ENCODE results near the gene TBATA.
"Not testable (repeated sequence)": the region's sequence is repeated elsewhere in the genome, so short reads cannot be mapped to it uniquely, and the experiment has no call there.

The TBATA gene

DNA sequence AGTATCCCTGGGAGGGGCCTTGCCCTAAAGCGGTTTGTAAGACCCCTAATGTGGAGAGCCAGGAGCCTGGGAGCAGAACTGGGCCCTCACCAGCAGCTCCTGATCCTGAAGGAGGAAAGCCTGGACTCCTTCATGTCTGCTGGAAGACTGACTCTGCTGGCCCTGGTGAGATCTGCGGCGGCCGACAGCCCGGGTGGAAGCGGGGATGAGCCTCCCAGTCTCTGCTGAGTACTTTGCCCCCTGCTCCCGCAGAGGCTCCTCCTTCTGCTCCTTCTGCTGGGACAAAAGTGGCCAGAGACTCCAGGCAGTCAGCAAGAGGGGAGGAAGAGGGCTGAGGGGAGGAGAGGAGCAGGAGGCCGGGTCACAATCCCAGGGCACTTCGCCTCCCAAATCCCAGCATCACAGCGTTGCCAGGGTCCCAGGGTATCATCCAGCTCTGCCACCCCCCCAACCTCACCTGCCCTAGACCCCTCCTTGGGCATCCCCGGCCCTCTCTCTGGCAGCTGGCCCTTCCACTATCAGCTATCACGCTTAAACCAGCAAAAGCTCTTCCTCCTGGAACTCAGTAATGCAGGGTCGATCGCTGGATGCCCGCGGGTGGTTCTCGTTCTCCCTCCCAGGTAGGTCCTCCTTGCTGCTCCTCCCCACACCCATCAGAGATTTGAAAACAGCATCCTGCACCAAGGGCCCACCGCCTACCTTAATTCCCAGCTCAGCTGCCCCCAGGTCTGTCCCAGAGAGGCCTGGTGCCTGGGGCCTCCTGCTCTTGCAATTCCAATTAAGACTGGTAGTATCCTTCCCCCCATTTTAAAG is 7.9 kb downstream of the TBATA start:
- no peak for DNase-seq

DNA sequence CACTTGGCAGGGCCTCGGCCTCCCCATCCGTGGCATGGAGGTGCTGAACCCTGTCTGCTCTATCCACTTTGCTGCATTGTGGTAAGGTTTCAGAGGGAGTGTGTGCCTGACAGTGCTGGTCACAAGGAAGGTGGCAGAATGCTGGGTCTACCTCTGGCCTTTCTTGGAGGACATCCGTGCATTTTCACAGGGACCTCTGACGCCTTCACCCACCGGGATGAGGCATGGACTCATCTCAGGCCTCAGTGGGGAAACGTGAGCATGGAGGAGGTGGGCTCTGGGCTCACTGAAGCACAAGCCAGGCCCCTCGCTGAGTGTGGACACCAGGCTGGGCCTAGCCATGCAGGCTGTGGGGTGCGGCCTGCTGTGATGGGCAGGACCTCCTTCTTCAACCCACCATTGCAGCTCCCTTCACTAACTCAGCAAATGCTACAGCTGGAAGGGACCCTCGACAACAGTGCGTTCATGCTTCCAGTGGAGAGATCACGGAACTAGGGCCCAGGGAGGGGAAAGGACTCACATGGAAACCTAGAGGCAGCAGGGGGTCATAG is 8.6 kb downstream of the TBATA start:
- DNase-seq, result no peak

DNA sequence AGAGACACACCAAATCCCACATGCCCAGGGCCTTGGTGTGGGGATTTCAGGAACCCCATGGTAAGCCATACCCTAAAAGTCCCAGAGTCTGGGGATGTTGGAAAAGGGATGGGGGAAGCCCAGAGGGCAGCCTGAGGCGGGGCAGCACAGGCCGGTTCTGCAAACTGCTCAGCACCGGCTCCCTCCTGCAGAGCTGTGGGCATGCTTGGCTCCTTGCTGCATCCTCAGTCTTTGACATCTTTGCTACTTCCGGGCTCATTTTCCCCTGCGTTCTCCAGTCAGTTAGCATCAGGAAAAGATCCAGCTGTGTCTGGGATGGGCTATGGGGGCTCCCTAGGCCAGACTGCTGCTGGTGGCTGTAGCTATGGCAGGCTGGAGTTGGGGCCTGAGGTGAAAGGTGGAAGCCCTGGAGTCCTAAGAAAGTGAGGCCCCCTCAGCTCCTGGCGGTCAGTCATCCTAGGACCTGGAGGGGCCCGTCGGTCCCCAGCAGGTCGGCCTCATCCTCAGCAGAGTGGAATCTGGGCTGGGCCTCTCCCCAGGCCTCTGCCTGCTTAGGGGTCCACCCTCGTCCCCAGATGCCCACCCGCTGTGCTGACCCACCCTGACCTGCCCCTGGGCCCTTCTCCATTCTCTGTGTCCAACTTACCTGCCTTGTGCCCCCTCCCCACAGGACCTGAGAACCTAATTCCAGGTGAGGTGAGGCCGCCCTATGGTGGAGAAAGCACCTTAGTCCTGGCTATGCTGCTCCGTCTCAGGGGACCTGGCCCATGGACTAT is 9.3 kb downstream of the TBATA start:
- no peak for DNase-seq

DNA sequence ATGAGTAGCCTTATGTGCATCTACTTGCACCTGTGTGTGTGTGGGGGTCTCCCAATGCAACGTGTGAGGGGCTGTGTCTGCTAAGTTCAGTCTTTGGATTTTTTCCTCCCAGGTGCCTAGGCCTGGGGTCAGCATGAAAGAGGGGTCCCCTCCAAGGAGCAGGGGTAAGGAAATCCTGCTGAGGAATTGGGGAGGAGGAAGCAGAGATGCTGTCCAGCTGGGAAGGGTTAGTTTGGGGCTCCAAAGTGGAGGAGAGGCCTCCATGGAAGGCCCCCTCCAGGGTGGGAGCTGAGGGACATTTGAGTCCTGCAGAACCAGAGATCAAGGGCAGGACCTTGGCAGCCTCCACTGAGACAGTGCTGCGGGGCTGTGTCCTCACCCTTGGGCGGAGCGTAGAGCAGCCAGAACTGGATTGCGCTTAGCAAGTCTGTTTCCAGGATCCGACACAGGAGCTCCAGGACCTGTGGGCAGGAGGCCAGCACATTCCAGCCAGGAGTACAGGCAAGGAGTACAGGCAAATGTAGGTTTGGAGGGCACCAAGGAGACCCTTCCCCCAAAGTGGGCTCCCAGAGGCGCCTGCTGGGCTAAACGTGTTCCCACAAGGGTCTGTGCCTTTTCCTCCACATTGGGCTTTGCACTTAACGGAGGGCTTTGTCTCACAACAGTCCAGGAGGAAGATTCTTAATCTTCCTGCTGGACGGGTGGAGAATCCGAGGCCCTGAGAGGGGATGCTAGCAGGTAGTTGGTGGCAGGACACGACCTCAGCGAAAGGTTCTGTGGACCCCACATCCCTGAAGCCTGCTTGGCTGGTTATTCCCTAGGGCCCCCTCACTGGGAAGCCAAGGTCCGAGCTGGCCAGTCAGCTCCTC is 10.1 kb downstream of the TBATA start:
- no peak for DNase-seq

DNA sequence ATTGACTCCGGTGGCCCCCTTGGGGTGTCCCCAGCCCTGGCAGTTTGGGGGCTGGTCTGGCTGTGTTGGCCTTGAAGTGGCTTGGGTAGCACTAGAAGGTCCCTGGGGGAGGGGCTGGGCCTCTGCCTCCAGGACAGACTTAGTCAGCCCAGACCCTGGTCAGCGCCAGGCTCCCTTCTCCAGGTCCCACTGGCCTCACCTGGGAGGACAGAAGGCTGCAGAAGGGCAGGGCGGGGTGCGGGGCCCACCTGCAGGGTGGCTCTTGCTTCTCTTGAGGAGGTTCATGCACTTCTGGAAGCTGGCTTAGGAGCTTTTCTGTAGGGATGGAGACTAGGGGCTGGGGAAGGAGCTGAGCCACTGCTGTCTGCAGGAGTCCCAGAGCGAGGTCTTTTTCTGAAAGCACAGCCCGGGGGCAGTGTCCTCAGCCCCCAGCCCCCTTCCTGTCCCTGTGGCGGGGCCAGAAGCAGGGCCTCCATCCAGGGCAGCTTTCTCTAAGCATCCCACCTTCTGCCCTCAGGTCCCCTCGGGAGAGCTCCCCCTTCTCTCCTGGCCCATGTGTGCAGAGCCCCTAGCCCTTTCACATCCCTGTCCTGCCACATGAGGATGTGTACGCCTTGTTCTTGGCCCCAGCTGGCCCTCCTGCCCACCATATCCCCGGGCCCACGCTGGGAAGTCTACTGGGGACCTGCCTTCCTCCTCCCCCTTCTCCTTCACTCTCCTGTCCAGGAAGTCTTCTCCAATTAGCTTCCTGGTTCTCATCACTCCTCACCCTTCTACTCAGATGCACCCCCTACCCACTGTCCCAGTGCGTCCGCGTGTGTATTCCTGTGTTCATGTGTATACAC is 11.0 kb downstream of the TBATA start:
- DNase-seq, result no peak

DNA sequence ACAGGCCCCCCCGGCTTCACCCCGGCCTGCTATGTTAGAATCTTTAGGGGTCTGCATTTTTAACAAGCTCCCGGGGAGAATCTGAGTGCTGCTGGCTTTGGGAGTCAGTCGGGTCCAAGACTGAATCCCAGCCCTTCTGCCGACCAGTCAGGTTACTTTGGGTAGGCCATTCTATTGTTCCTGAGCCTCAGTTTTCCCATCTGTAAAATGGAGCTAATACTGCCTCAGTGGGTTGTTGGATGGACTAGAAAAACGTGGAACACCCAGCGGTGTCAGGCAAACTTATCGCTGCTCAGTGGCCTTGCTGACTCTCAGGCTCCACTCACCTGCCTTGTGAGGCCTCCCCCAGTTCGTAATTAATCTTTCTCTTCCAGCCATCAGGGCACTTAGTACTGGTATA is 11.7 kb downstream of the TBATA start:
- DNase-seq, result no peak

DNA sequence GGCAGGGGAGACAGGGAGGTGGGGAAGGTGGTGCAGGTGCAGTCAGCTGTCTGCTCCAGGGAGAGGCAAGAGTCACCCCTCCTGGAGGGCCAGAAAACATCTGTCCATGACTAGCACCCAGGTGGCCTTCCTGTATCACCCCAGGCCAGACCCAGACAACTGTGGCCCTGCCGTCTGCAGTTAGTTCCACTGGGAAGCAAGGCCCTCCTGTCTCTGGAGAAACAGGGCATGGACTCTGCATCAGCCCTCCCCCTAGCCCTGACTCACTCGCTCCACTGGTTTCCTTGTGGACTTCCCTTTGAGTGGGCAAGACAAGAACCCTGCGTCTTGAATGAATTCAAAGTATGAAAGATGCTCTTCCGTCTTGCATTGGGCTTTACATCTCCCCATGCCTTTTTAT is 12.6 kb downstream of the TBATA start:
- DNase-seq, result no peak

DNA sequence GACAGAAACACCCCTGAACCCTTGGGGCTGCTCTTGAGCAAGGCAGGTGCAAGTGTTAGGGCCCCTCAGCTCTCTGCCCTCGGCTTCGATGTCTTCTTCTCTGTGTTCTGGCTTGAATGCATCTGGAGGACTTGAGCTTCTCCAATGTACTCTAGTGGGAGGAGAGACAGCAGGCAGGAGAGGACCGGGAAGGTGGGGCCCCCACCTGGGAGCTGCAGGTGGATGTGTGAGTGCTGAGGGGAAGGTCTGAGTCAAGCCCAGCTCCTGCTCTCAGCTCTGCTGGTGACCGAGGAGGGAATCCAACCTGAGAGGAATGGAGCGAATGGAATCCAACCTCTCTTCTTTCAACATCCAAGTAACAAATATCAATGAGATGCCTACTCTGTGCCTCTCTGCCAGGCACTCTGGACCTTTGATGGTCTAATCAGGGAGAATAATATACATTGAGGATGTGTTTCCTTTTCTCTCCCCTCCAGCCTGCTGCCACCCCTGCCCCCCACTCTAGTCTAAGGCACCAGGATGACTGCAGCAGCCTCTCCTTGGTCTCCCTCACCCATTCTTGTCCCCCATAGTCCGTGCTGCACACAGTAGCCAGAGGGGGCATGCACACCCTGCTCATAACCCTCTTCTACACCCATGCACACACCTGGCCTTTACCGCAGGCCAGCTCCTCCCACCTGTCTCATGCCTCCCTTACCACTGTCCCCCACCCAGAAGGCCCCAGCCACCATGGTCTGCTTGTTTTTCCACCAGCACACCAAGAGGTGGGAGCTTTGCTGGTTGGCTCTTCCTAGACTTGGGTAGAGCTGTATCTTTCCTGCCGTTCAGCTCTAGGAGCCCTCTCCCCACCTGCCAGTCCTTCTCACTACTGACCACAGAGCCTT is 13.6 kb downstream of the TBATA start:
- no peak for DNase-seq

DNA sequence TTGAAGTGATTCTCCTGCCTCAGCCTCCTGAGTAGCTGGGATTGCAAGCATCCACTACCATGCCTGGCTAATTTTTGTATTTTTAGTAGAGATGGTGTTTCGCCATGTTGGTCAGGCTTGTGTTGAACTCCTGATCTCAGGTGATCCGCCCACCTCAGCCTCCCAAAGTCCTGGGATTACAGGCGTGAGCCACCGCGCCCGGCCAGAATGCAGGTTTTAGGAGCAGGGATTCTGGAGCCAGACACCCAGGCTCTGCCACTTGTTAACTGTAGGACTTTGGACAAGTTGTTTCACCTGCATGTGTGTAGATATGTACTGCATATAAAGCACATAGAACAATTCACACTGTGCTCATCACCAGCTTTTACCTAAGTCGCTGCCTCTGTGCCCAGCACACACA is 14.7 kb downstream of the TBATA start:
- DNase-seq, result not testable (repeated sequence)

DNA sequence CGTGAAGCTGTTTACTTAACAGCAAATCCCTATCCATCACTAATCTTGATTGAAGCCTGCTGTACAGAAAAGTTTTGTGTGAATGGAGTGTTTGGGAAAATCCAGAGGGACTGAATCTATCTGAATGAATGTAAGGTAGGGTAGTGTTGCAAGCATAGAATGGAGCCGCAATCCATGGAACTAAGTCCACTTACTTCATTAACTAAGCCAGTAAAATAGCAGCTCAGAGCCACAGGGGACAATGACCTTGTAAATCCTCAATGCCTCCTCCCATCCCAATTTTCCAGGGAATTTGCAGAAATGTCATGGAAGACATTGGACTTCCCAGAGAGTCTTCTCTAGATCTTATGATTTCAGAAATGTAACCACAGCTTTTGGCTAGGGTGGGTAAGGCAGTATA is 15.2 kb downstream of the TBATA start:
- DNase-seq, result no peak

DNA sequence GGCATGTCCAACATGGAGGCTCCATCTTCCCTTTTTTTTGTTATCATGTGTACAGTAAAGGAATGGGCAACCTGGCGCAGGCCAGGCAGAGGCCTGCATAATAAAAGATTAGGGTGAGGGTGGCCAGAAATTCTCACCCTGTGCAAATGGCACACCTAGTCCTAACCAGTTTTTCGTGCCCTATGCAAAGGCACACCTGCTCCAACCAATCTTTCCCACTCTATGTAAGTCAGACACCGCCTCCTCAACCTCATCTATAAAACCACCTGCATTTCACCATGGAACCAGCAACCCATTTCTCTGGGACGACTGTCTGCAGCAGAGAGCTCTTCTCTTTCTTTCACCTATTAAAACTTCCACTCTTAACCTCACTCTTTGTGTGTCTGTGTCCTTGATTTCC is 16.1 kb downstream of the TBATA start:
- DNase-seq, result no peak

DNA sequence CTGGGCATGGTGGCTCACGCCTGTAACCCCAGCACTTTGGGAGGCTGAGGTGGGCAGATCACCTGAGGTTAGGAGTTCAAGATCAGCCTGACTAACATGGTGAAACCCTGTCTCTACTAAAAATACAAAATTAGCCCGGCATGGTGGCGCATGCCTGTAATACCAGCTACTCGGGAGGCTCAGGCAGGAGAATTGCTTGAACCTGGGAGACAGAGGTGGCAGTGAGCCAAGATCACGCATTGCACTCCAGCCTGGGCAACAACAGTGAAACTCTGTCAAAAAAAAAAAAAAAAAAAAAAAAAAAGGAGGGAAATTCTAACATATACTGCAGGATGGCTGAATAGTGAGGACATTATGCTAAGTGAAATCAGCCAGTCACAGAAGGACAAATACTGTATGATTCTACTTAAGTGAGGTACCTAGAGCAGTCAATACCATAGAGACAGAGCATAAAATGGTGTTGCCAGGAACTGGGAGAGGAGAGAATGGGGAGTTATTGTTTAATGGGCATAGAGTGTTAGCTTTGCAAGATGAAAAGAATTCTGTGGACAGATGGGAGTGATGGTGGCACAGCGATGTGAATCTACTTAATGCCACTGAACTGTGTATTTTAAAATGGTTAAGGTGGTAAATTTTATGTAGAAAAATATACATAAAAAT is 17.0 kb downstream of the TBATA start:
- DNase-seq, result not testable (repeated sequence)

DNA sequence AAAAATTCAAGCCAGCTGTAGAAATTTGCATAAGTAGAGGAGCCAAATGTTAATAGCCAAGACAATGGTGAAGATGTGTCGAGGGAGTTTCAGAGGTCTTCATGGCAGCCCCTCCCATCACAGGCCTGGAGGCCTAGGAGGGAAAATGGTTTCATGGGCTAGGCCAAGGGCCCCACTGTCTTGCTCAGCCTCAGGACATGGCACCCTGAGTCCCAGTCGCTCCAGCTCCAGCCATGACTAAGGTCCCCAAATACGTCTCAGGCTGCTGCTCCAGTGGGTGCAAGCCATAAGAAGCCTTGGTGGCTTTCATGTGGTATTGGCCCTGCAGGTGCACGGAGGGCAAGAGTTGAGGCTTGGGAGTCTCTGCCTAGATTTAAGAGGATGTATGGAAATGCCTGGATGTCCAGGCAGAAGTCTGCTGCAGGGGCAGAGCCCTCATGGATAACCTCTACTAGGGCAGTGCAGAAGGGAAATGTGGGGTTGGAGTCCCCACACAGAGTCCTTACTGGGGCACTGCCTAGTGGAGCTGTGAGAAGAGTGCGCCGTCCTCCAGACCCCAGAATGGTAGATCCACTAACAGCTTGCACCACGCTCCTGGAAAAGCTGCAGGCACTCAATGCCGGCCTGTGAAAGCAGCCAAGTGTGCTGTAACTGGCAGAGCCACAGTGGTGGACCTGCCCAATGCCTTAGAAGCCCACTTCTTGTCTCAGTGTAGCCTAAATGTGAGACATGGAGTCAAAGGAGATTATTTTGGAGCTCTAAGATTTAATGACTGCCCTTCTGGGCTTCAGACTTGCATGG is 19.2 kb downstream of the TBATA start:
- no peak for DNase-seq

DNA sequence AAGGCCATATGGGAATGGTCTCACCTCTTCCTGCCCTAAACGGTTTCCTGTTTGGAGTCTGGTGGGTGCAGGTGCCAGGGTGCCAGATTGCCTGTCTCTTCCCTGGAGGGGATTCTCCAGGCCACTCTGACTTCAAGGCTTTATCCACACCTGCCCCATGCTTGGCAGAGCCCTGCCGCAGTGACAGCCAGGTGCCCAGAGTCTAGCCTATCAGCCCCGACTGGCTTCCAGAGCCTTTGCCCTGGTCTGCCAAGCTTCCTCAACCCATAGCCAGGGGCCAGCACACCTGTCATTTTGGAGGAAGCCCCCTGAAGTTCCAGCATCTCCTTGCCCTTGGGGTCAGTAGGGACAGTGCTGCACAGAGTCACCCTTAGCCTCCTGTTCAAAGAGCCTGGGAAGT is 21.6 kb downstream of the TBATA start:
- no peak for DNase-seq

DNA sequence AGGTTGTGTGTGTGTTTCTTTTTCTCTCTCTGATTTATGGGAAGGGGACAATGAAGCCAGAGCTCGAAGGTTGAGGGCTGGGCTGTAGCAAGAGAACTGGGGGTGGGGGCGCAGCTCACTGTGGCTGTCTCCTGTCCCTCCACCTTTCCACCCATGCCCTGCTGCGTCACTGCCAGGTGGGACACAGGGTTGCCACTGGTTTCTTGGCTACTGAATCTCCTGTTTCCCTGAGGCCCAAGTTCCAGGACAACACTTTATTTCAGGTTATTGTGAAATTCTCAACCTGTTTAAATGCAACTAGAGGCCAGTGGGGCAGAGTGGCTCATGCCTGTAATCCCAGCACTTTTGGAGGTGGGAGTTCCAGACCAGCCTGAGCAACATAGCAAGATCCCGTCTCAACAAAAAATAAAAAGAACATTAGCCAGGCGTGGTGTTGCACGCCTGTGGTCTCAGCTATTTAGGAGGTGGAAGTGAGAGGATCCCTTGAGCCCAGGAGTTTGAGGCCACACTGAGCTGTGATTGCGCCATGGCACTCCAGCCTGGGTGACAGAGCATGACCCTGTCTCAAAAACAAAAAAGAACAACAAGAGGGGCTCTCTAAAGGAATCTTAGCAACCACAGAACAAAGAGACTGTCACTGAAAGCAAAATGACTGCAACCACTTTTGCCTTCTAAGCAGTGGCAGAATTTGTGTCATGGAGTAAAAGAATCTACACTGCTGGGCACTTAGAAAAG is 22.6 kb downstream of the TBATA start:
- DNase-seq, result no peak

DNA sequence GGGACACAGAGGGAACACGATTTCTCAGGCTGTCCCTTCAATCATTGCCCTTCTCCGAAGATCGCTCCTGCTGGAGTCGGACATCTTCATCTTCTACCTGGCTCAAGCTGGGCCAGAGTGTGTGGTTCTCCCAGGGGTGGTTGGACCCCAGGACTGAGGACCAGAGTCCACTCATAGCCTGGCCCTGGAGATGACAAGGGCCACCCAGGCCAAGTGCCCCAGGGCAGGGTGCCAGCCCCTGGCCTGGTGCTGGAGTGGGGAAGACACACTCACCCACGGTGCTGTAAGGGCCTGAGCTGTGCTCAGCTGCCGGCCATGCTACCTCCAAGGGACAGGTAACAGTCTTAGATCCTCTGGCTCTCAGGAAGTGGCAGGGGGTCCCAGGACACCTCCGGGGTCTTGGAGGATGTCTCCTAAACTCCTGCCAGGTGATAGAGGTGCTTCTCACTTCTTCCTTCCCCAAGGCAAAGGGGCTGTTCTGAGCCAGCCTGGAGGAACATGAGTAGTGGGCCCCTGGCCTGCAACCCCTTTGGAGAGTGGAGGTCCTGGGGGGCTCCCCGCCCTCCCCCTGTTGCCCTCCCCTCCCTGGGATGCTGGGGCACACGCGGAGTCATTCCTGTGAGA is 23.3 kb downstream of the TBATA start:
- DNase-seq, result no peak

DNA sequence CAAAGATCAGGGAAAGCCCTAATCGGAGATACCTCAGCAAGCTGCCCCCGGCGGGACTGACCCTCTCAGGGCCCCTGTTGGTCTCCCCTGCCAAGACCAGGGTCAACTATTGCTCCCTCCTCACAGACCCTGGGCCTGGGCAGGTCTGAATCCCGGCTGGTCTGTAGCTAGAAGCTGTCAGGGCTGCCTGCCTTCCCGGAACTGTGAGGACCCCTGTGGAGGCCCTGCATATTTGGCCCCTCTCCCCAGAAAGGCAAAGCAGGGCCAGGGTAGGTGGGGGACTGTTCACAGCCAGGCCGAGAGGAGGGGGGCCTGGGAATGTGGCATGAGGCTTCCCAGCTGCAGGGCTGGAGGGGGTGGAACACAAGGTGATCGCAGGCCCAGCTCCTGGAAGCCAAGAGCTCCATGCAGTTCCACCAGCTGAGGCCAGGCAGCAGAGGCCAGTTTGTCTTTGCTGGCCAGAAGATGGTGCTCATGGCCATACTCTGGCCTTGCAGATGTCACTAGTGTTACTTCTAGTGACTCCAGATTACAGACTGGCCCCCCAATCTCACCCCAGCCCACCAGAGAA is 24.1 kb downstream of the TBATA start:
- no peak for DNase-seq

DNA sequence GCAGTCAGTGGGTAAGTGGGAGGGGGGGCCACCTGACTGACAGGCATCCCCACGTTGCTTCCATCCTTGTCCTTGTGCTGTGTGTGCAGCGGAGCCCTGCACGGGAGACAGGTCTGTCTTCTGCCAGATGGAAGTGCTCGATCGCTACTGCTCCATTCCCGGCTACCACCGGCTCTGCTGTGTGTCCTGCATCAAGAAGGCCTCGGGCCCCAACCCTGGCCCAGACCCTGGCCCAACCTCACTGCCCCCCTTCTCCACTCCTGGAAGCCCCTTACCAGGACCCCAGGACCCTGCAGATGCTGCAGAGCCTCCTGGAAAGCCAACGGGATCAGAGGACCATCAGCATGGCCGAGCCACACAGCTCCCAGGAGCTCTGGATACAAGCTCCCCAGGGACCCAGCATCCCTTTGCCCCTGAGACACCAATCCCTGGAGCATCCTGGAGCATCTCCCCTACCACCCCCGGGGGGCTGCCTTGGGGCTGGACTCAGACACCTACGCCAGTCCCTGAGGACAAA is 24.8 kb downstream of the TBATA start:
- no peak for DNase-seq

Measured in NCI-H524 treated with DMSO at 0.1 percent for 48 hours (cell line).